HepG2 (cell line): ENCODE results near the gene AP1AR. TPM values are rescaled to one million over a fixed set of nuclear protein-coding genes. Genes with fewer than 3 reads are reported as not detected.

Source experiments
- ELF3 ChIP-seq: IDR thresholded peaks from 2 replicates; pipeline ENCODE4 v1.6.1; 2016; ENCODE audit warnings: missing genetic modification reagents, missing compliant biosample characterization
- EP300 ChIP-seq, 3 experiments: sonication (generic) in 1 of 3; formaldehyde crosslinking in 1 of 3; IDR thresholded peaks; 2 replicates each; pipeline versions ENCODE4 v1.5.1 to v1.6.1; 2011 to 2020; ENCODE audit warnings: low read depth in 2 of 3, low read length in 2 of 3, borderline replicate concordance in 1 of 3, improper control_type of control experiment in 1 of 3, mild to moderate bottlenecking in 1 of 3, missing genetic modification reagents in 1 of 3, moderate library complexity in 1 of 3
- ESRRA ChIP-seq: sonication (generic); formaldehyde crosslinking; IDR thresholded peaks from 2 replicates; pipeline ENCODE4 v1.5.1; 2020; ENCODE audit warnings: mild to moderate bottlenecking, low read depth, missing genetic modification reagents
- FLYWCH1 ChIP-seq: sonication (generic); formaldehyde crosslinking; IDR thresholded peaks from 2 replicates; pipeline ENCODE4 v1.8.1; 2023; ENCODE audit warnings: mild to moderate bottlenecking, missing genetic modification reagents
- HNF4G ChIP-seq, 2 experiments: sonication (generic) in 1 of 2; formaldehyde crosslinking in 1 of 2; IDR thresholded peaks; 2 replicates each; pipeline versions ENCODE4 v1.4.0 to v1.6.1; 2011 to 2020; ENCODE audit warnings: borderline replicate concordance in 2 of 2, low read depth in 2 of 2, mild to moderate bottlenecking in 2 of 2, low read length in 1 of 2, missing genetic modification reagents in 1 of 2, moderate library complexity in 1 of 2
- HNRNPK ChIP-seq: fragments of 200-400 bp; formaldehyde crosslinking; IDR thresholded peaks from 2 replicates; pipeline ENCODE4 v1.6.1; 2018; ENCODE audit warnings: low read length, low read depth, moderate library complexity, mild to moderate bottlenecking; ENCODE audit not compliant: poor library complexity, severe bottlenecking
- KLF13 ChIP-seq: sonication (generic); formaldehyde crosslinking; IDR thresholded peaks from 2 replicates; pipeline ENCODE4 v1.4.0; 2020; ENCODE audit warnings: mild to moderate bottlenecking, missing genetic modification reagents
- MTA1 ChIP-seq: sonication (generic); formaldehyde crosslinking; IDR thresholded peaks from 2 replicates; pipeline ENCODE4 v1.4.0; 2020; ENCODE audit warnings: missing genetic modification reagents, mild to moderate bottlenecking, borderline replicate concordance
- MTF1 ChIP-seq: sonication (generic); formaldehyde crosslinking; IDR thresholded peaks from 2 replicates; pipeline ENCODE4 v1.5.0; 2020; ENCODE audit warnings: missing genetic modification reagents
- RBAK ChIP-seq: sonication (generic); formaldehyde crosslinking; IDR thresholded peaks from 2 replicates; pipeline ENCODE4 v1.5.1; 2020; ENCODE audit warnings: mild to moderate bottlenecking, missing genetic modification reagents
- SIN3A ChIP-seq: IDR thresholded peaks from 2 replicates; pipeline ENCODE4 v1.6.1; 2011; ENCODE audit warnings: low read depth, mild to moderate bottlenecking, control low read depth, low read length, borderline replicate concordance
- TP53 ChIP-seq: sonication (generic); formaldehyde crosslinking; conservative IDR thresholded peaks from 2 replicates; pipeline ENCODE4 v1.4.0; 2020; ENCODE audit warnings: missing genetic modification reagents
- ZFP1 ChIP-seq: IDR thresholded peaks from 2 replicates; pipeline ENCODE4 v1.6.1; 2016
- ZNF563 ChIP-seq: sonication (generic); formaldehyde crosslinking; IDR thresholded peaks from 2 replicates; pipeline ENCODE4 v1.8.0; 2022; ENCODE audit warnings: mild to moderate bottlenecking, moderate library complexity, missing genetic modification reagents
- ZNF652 ChIP-seq: IDR thresholded peaks from 2 replicates; pipeline ENCODE4 v1.6.1; 2016; ENCODE audit warnings: low read depth, borderline replicate concordance
- ZNF746 ChIP-seq: sonication (generic); formaldehyde crosslinking; IDR thresholded peaks from 2 replicates; pipeline ENCODE4 v1.8.0; 2022; ENCODE audit warnings: mild to moderate bottlenecking, missing genetic modification reagents
- ZNF792 ChIP-seq: IDR thresholded peaks from 2 replicates; pipeline ENCODE4 v1.6.1; 2016
- ZSCAN12 ChIP-seq: sonication (generic); formaldehyde crosslinking; IDR thresholded peaks from 2 replicates; pipeline ENCODE4 v1.9.0; 2021; ENCODE audit warnings: mild to moderate bottlenecking, missing genetic modification reagents
- polyA plus RNA-seq, 8 experiments: library from polyadenylated mRNA; depleted of rRNA in 3 of 8; stranded (reverse) in 7 of 8; unstranded in 1 of 8; fragments of >200 nt; fragmentation: Illumina TruSeq in 4 of 8; extraction: Trizol in 4 of 8; gene quantifications; 2 replicates each; pipeline versions ENCODE4 v1.2.1 to v1.2.3, GENCODE V29; 2011 to 2016; ENCODE audit warnings: low read depth in 4 of 8, missing spikeins in 1 of 8, mixed read lengths in 1 of 8; ENCODE audit not compliant: insufficient read depth in 1 of 8
- total RNA-seq, 5 experiments: library from RNA; depleted of rRNA; stranded (reverse); fragments of >200 nt; fragmentation: Illumina TruSeq; extraction: Trizol; gene quantifications; 2 replicates each; pipeline ENCODE4 v1.2.3, GENCODE V29; 2016; ENCODE audit warnings: low read depth in 1 of 5
- TF ChIP-seq, protein P1 (sequence below): sonication (generic); formaldehyde crosslinking; IDR thresholded peaks from 2 replicates; pipeline ENCODE4 v1.5.0; 2020; ENCODE audit warnings: missing genetic modification reagents
- TF ChIP-seq, protein P2 (sequence below): sonication (generic); formaldehyde crosslinking; conservative IDR thresholded peaks from 2 replicates; pipeline ENCODE4 v1.8.0; 2022; ENCODE audit warnings: low read depth, missing genetic modification reagents
- TF ChIP-seq, protein P3 (sequence below): sonication (generic); formaldehyde crosslinking; IDR thresholded peaks from 2 replicates; pipeline ENCODE4 v1.5.0; 2020; ENCODE audit warnings: missing genetic modification reagents
- TF ChIP-seq, protein P4 (sequence below): sonication (generic); formaldehyde crosslinking; IDR thresholded peaks from 2 replicates; pipeline ENCODE4 v1.8.0; 2022; ENCODE audit warnings: low read depth, missing genetic modification reagents
- TF ChIP-seq, protein P5 (sequence below): sonication (generic); formaldehyde crosslinking; IDR thresholded peaks from 2 replicates; pipeline ENCODE4 v1.5.0; 2020; ENCODE audit warnings: missing genetic modification reagents

The AP1AR gene
- total and polyA plus RNA-seq, 2 of the 13 experiments (the other 11 are each of a cell fraction or from before 2014, with no cell fraction given), result 24.9 to 39.9 TPM

DNA sequence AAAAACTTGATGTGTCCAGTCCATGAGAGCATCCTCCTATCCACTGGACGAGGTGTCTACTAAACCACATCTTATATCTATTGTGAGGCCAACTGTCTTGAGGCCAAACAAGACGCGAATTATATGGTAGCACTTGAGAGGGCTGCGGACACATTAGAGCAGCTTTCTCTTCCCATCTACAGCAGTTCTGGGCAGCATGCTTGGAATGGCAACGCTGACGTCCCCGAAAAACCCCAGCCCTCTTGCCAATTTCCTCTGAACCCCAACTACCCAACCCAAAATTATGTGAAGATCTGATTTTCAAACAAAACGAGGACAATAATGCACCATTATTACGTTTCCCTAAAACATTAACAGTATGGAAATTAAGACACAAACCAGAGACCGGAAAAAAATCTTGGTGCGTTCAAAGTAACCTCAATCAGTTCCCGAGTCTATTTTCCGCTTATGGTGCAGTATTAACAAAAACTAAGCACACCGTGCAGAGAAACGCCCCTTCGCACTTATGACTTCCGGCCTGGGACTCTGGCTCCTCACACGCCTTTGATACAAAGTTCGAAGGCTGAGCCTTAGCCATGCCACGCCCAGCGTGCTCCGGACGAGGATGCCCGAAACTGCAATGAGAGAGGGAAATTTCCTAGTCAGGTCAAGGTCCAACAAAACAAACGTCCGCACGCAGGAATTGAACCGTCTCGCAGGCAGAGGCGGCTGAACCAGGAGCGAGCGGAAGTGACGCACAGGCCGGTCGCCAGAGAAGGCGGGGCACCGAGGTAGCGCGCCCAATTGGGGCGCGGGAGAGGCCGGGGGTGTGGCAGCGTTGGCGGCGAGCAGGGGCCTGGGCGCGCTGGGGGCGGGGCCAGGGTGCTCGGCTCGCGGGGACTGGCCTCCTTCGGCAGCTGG, 458 bp upstream of the AP1AR start (continued):
- TF ChIP-seq ZNF746 (CRISPR knock-in tag) (peak; percentile 41; the same call in 1 of the 2 replicates), ZNF792 (CRISPR knock-in tag) (peak; percentile 71), ZSCAN12 (no peak), MTF1 (CRISPR knock-in tag) (0 out of 2 replicates have a peak, but pooled peaks have one; percentile 63), ZNF652 (CRISPR knock-in tag) (0 out of 2 replicates have a peak, but pooled peaks have one; percentile 23), RBAK (CRISPR knock-in tag) (no peak), EP300 (IDR thresholded peaks at IDR 0.05; ENCODE audit: low read depth in 2 of 2, low read length in 2 of 2) (peak; percentile 39 to 69; a peak in 3 of 4 replicates), EP300 (CRISPR knock-in tag; IDR thresholded peaks at IDR 0.05; ENCODE audit: borderline replicate concordance) (peak; percentile 81), ZNF563 (CRISPR knock-in tag) (no peak; the same call in 1 of the 2 replicates), ESRRA (CRISPR knock-in tag) (peak; percentile 74), ELF3 (peak; percentile 69), ZFP1 (peak; percentile 74; the same call in 1 of the 2 replicates), SIN3A (peak; percentile 1; the same call in 1 of the 2 replicates), KLF13 (no peak), MTA1 (CRISPR knock-in tag) (no peak), HNRNPK (no peak), TP53 (CRISPR knock-in tag) (0 out of 2 replicates have a peak, but pooled peaks have one; percentile 22), FLYWCH1 (CRISPR knock-in tag) (no peak), HNF4G (IDR thresholded peaks at IDR 0.05; ENCODE audit: borderline replicate concordance, low read depth, low read length) (peak; percentile 91; the same call in 1 of the 2 replicates), HNF4G (CRISPR knock-in tag; IDR thresholded peaks at IDR 0.05; ENCODE audit: borderline replicate concordance, low read depth) (peak; percentile 96; the same call in 1 of the 2 replicates)
- TF ChIP-seq, protein P1, sequence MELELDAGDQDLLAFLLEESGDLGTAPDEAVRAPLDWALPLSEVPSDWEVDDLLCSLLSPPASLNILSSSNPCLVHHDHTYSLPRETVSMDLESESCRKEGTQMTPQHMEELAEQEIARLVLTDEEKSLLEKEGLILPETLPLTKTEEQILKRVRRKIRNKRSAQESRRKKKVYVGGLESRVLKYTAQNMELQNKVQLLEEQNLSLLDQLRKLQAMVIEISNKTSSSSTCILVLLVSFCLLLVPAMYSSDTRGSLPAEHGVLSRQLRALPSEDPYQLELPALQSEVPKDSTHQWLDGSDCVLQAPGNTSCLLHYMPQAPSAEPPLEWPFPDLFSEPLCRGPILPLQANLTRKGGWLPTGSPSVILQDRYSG (CRISPR knock-in tag), result no peak
- TF ChIP-seq, protein P2, sequence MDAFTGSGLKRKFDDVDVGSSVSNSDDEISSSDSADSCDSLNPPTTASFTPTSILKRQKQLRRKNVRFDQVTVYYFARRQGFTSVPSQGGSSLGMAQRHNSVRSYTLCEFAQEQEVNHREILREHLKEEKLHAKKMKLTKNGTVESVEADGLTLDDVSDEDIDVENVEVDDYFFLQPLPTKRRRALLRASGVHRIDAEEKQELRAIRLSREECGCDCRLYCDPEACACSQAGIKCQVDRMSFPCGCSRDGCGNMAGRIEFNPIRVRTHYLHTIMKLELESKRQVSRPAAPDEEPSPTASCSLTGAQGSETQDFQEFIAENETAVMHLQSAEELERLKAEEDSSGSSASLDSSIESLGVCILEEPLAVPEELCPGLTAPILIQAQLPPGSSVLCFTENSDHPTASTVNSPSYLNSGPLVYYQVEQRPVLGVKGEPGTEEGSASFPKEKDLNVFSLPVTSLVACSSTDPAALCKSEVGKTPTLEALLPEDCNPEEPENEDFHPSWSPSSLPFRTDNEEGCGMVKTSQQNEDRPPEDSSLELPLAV, result no peak
- TF ChIP-seq, protein P3, sequence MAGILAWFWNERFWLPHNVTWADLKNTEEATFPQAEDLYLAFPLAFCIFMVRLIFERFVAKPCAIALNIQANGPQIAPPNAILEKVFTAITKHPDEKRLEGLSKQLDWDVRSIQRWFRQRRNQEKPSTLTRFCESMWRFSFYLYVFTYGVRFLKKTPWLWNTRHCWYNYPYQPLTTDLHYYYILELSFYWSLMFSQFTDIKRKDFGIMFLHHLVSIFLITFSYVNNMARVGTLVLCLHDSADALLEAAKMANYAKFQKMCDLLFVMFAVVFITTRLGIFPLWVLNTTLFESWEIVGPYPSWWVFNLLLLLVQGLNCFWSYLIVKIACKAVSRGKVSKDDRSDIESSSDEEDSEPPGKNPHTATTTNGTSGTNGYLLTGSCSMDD (CRISPR knock-in tag), result no peak
- TF ChIP-seq, protein P4, sequence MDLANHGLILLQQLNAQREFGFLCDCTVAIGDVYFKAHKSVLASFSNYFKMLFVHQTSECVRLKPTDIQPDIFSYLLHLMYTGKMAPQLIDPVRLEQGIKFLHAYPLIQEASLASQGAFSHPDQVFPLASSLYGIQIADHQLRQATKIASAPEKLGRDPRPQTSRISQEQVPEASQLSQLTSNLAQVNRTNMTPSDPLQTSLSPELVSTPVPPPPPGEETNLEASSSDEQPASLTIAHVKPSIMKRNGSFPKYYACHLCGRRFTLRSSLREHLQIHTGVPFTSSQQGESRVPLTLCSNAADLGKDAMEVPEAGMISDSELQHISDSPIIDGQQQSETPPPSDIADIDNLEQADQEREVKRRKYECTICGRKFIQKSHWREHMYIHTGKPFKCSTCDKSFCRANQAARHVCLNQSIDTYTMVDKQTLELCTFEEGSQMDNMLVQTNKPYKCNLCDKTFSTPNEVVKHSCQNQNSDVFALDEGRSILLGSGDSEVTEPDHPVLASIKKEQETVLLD (CRISPR knock-in tag), result no peak
- TF ChIP-seq, protein P5, sequence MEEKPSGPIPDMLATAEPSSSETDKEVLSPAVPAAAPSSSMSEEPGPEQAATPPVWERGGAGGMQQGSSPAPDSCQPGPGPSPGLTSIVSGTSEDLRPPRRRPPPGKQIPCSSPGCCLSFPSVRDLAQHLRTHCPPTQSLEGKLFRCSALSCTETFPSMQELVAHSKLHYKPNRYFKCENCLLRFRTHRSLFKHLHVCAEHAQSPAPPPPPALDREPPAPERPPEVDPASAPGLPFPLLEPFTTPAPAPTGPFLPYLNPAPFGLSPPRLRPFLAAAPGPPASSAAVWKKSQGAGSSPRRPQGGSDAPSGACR (CRISPR knock-in tag), result peak; percentile 24; the same call in 1 of the 2 replicates
